ENCODE results near the gene OR6C2. TPM values are rescaled to one million over a fixed set of nuclear protein-coding genes. Genes with fewer than 3 reads are reported as not detected.
"Not testable (repeated sequence)": the region's sequence is repeated elsewhere in the genome, so short reads cannot be mapped to it uniquely, and the experiment has no call there.

Gene OR6C2
- total RNA-seq, 6 experiments from 2014 or later, result not detected

GRCh38 chr12:55446326-55446725 is 2.5 kb downstream of the OR6C2 start:
- no peaks in the 10 kb centered on the region for H3K36me3 Mint-ChIP-seq (ENCODE audit: low read depth)
- no peaks in the 10 kb centered on the region for H3K4me1 Mint-ChIP-seq (ENCODE audit: low read depth)
- H3K4me3 Mint-ChIP-seq, result no peak overlapping the region
- DNase-seq, result no peak
- H3K27me3 Mint-ChIP-seq (ENCODE audit: insufficient read depth), result no peaks in the 10 kb centered on the region
- TF ChIP-seq CTCF (IDR thresholded peaks at IDR 0.05), result no peak
- peaks cover 17% of the 10 kb centered on the region for H3K9me3 Mint-ChIP-seq
- H3K27ac Mint-ChIP-seq, result no peak overlapping the region

- Mint-ChIP-seq H3K36me3 (ENCODE audit: low read depth) (no peaks in the 10 kb centered on the region), H3K27me3 (ENCODE audit: insufficient read depth) (no peaks in the 10 kb centered on the region), H3K27ac (no peak overlapping the region), H3K9me3 (peaks cover 8% of the 10 kb centered on the region; the same call in 1 of the 2 replicates), H3K4me1 (ENCODE audit: low read depth) (no peaks in the 10 kb centered on the region), H3K4me3 (no peak overlapping the region)
- no peak for DNase-seq
- no peak for TF ChIP-seq CTCF (IDR thresholded peaks at IDR 0.05)
Measured at GRCh38 chr12:55448825-55449224, 4.9 kb downstream of the OR6C2 start.

- not testable (repeated sequence) for H3K4me1 Mint-ChIP-seq (ENCODE audit: low read depth); H3K4me3 Mint-ChIP-seq; H3K27ac Mint-ChIP-seq; H3K36me3 Mint-ChIP-seq (ENCODE audit: low read depth); DNase-seq; H3K27me3 Mint-ChIP-seq (ENCODE audit: insufficient read depth)
- peaks cover 39% of the 10 kb centered on the region for H3K9me3 Mint-ChIP-seq
Measured at GRCh38 chr12:55464926-55465325, 21.1 kb downstream of the OR6C2 start.

GRCh38 chr12:55467836-55468235 is 24.0 kb downstream of the OR6C2 start:
- H3K36me3 Mint-ChIP-seq (ENCODE audit: low read depth), result no peaks in the 10 kb centered on the region
- DNase-seq, result no peak
- peaks cover 13% of the 10 kb centered on the region for H3K9me3 Mint-ChIP-seq
- H3K4me1 Mint-ChIP-seq (ENCODE audit: low read depth), result no peaks in the 10 kb centered on the region
- no peak overlapping the region for H3K4me3 Mint-ChIP-seq
- no peak for TF ChIP-seq CTCF (IDR thresholded peaks at IDR 0.05)
- H3K27ac Mint-ChIP-seq, result no peak overlapping the region
- H3K27me3 Mint-ChIP-seq (ENCODE audit: insufficient read depth), result no peaks in the 10 kb centered on the region

GRCh38 chr12:55469291-55469690 is 25.4 kb downstream of the OR6C2 start:
- Mint-ChIP-seq H3K27ac (no peak overlapping the region), H3K9me3 (peaks cover 9% of the 10 kb centered on the region), H3K4me3 (no peak overlapping the region), H3K27me3 (ENCODE audit: insufficient read depth) (no peaks in the 10 kb centered on the region), H3K4me1 (ENCODE audit: low read depth) (no peaks in the 10 kb centered on the region), H3K36me3 (ENCODE audit: low read depth) (no peaks in the 10 kb centered on the region)
- no peak for DNase-seq
- TF ChIP-seq CTCF (IDR thresholded peaks at IDR 0.05), result no peak

- Mint-ChIP-seq H3K4me1 (ENCODE audit: low read depth) (no peaks in the 10 kb centered on the region), H3K4me3 (no peak within 1 kb of the TSS), H3K9me3 (peaks cover 5% of the 10 kb centered on the region; the same call in 1 of the 2 replicates), H3K27me3 (ENCODE audit: insufficient read depth) (no peaks in the 10 kb centered on the region), H3K36me3 (ENCODE audit: low read depth) (no peaks in the 10 kb centered on the region), H3K27ac (no peak within 1 kb of the TSS)
- no peak for TF ChIP-seq CTCF (IDR thresholded peaks at IDR 0.05)
- DNase-seq, result no peak
Measured at GRCh38 chr12:55470088-55470829, 26.4 kb downstream of the OR6C2 start, which contains the start of gene OR6C70. TSS of gene OR6C70 (minus strand) at chr12:55470138. CDS start at chr12:55470138, 0 bp downstream.

Measured in HFFc6 (cell line).